ENCODE results near the gene ARF1. TPM values are rescaled to one million over a fixed set of nuclear protein-coding genes. Genes with fewer than 3 reads are reported as not detected.

ARF1 gene
- total RNA-seq, 2 donors from 2014 or later, result 322 to 372 TPM

GRCh38 chr1:228081144-228081543, 1.4 kb upstream of the ARF1 start:
- no peaks in the 10 kb centered on the region for H3K9me3 ChIP-seq (ENCODE audit: control insufficient read depth, low read length)
- peak overlapping the region; percentile 99 for H3K9ac ChIP-seq (ENCODE audit: extremely low read depth, low read length, poor library complexity, severe bottlenecking)
- Mint-ChIP-seq H3K36me3 (ENCODE audit: low read depth) (peaks cover 13% of the 10 kb centered on the region), H3K4me1 (peaks cover 29% of the 10 kb centered on the region), H3K4me3 (peak overlapping the region; percentile 99), H3K9me3 (no peaks in the 10 kb centered on the region), H3K27me3 (ENCODE audit: insufficient read depth) (peaks cover 29% of the 10 kb centered on the region), H3K27ac (peak overlapping the region; percentile 84)
- no peak overlapping the region for H3K27ac ChIP-seq (ENCODE audit: low read depth, low read length)
- DNase-seq, result peak; percentile 64
- TF ChIP-seq, protein P1, sequence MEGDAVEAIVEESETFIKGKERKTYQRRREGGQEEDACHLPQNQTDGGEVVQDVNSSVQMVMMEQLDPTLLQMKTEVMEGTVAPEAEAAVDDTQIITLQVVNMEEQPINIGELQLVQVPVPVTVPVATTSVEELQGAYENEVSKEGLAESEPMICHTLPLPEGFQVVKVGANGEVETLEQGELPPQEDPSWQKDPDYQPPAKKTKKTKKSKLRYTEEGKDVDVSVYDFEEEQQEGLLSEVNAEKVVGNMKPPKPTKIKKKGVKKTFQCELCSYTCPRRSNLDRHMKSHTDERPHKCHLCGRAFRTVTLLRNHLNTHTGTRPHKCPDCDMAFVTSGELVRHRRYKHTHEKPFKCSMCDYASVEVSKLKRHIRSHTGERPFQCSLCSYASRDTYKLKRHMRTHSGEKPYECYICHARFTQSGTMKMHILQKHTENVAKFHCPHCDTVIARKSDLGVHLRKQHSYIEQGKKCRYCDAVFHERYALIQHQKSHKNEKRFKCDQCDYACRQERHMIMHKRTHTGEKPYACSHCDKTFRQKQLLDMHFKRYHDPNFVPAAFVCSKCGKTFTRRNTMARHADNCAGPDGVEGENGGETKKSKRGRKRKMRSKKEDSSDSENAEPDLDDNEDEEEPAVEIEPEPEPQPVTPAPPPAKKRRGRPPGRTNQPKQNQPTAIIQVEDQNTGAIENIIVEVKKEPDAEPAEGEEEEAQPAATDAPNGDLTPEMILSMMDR (conservative IDR thresholded peaks at IDR 0.05), result no peak
- peak overlapping the region; percentile 86 for H3K4me3 ChIP-seq (ENCODE audit: low read length)
- WGBS, 2 experiments (ENCODE audit: insufficient coverage in 1 of 2, insufficient read length in 1 of 2), result 80 to 92% methylated on average over 1 to 7 of the region's 7 CpGs
- H3K4me1 ChIP-seq (ENCODE audit: control insufficient read depth, insufficient read depth, low read length), result peaks cover 9% of the 10 kb centered on the region
- no peaks in the 10 kb centered on the region for H3K27me3 ChIP-seq (ENCODE audit: control insufficient read depth, insufficient read depth, low read length, poor library complexity, severe bottlenecking)
- peaks cover 13% of the 10 kb centered on the region for H3K36me3 ChIP-seq (ENCODE audit: control insufficient read depth, insufficient read depth, low read length)

- peaks cover 15% of the 10 kb centered on the region for H3K4me1 ChIP-seq (ENCODE audit: control insufficient read depth, insufficient read depth, low read length)
- WGBS, 2 experiments (ENCODE audit: insufficient coverage in 1 of 2, insufficient read length in 1 of 2), result 18 to 27% methylated on average over 8 to 31 of the region's 31 CpGs
- Mint-ChIP-seq H3K36me3 (ENCODE audit: low read depth) (peaks cover 13% of the 10 kb centered on the region), H3K4me1 (peaks cover 33% of the 10 kb centered on the region), H3K27ac (peak overlapping the region; percentile 84), H3K27me3 (ENCODE audit: insufficient read depth) (peaks cover 24% of the 10 kb centered on the region), H3K4me3 (peak overlapping the region; percentile 99), H3K9me3 (no peaks in the 10 kb centered on the region)
- peak overlapping the region; percentile 99 for H3K9ac ChIP-seq (ENCODE audit: extremely low read depth, low read length, poor library complexity, severe bottlenecking)
- H3K36me3 ChIP-seq (ENCODE audit: control insufficient read depth, insufficient read depth, low read length), result peaks cover 15% of the 10 kb centered on the region
- H3K27me3 ChIP-seq (ENCODE audit: control insufficient read depth, insufficient read depth, low read length, poor library complexity, severe bottlenecking), result no peaks in the 10 kb centered on the region
- peak overlapping the region; percentile 86 for H3K4me3 ChIP-seq (ENCODE audit: low read length)
- TF ChIP-seq, protein P1 (conservative IDR thresholded peaks at IDR 0.05), result no peak
- peak overlapping the region; percentile 36 for H3K27ac ChIP-seq (ENCODE audit: low read depth, low read length)
- DNase-seq, result peak; percentile 87
- H3K9me3 ChIP-seq (ENCODE audit: control insufficient read depth, low read length), result no peaks in the 10 kb centered on the region
Observed at GRCh38 chr1:228081578-228082213, 812 bp upstream of the ARF1 start.

- peak; percentile 72 for DNase-seq
- H3K9ac ChIP-seq (ENCODE audit: extremely low read depth, low read length, poor library complexity, severe bottlenecking), result peak overlapping the region; percentile 99
- Mint-ChIP-seq H3K9me3 (no peaks in the 10 kb centered on the region), H3K4me1 (peaks cover 44% of the 10 kb centered on the region), H3K27me3 (ENCODE audit: insufficient read depth) (peaks cover 10% of the 10 kb centered on the region), H3K27ac (peak overlapping the region; percentile 100), H3K4me3 (peak overlapping the region; percentile 99), H3K36me3 (ENCODE audit: low read depth) (peaks cover 20% of the 10 kb centered on the region)
- H3K4me1 ChIP-seq (ENCODE audit: control insufficient read depth, insufficient read depth, low read length), result peaks cover 25% of the 10 kb centered on the region
- WGBS, 2 experiments (ENCODE audit: insufficient coverage in 1 of 2, insufficient read length in 1 of 2), result 0 to 1% methylated on average over 22 to 79 of the region's 79 CpGs
- H3K9me3 ChIP-seq (ENCODE audit: control insufficient read depth, low read length), result no peaks in the 10 kb centered on the region
- TF ChIP-seq, protein P1 (conservative IDR thresholded peaks at IDR 0.05), result no peak
- H3K27me3 ChIP-seq (ENCODE audit: control insufficient read depth, insufficient read depth, low read length, poor library complexity, severe bottlenecking), result no peaks in the 10 kb centered on the region
- peaks cover 27% of the 10 kb centered on the region for H3K36me3 ChIP-seq (ENCODE audit: control insufficient read depth, insufficient read depth, low read length)
- H3K27ac ChIP-seq (ENCODE audit: low read depth, low read length), result peak overlapping the region; percentile 87
- peak overlapping the region; percentile 96 for H3K4me3 ChIP-seq (ENCODE audit: low read length)
Observed at GRCh38 chr1:228082918-228083870, 686 bp downstream of the ARF1 start.

Data from endodermal cell (in vitro differentiated cells).